GM21737 (cell line): ENCODE measurements around the gene CSF1R.
"Not testable (repeated sequence)": the region's sequence is repeated elsewhere in the genome, so short reads cannot be mapped to it uniquely, and the experiment has no call there.

Experiments
- ATAC-seq: cut with Tn5 transposase; IDR thresholded peaks from one replicate; pipeline ENCODE4 v1.9.1; 2021; ENCODE audit warnings: mild to moderate bottlenecking, moderate library complexity; ENCODE audit not compliant: unreplicated experiment

Gene CSF1R

GRCh38 chr5:150057511-150057910 lies 28.8 kb downstream of the CSF1R start:
- no peak for ATAC-seq

DNA sequence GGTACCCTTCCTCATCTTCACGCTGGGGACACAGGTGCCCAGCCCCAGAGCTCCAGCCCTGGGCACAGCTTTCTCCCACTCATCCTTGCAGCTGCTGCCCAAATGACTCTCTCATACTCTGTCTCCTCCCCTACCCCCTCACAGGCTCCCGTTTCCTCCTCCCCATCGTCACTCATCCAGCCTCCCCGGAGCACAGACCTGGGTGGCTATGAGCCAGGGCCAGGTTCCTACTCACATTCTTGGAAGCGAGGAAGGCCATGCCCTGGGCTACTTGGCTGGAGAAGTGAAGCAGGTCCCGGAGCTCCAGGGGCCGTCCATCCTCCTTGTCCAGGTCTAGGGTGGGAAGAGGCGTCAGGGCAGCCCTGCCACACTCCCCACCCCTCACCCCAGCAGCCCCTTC lies 29.3 kb downstream of the CSF1R start:
- no peak for ATAC-seq

- ATAC-seq, result no peak
Observed at GRCh38 chr5:150056075-150056443, 30.3 kb downstream of the CSF1R start.

GRCh38 chr5:150055326-150056074 lies 30.9 kb downstream of the CSF1R start:
- ATAC-seq, result no peak

DNA sequence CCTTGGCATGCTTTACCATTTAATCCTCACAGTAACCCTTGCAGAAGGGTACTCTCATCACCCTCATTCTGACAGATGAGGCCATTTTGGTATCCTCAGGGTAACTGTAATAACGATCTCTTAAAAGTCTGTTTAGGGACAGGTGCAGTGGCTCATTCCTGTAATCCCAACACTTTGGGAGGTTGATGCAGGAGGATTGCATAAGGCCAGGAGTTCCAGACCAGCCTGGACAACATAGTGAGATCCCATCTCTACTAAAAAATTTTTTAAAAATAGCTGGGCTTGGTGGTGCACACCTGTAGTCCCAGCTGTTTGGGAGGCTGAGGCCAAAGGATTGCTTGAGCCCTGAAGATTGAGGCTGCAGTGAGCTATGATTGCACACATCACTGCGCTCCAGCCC lies 31.8 kb downstream of the CSF1R start:
- ATAC-seq, result no peak

DNA sequence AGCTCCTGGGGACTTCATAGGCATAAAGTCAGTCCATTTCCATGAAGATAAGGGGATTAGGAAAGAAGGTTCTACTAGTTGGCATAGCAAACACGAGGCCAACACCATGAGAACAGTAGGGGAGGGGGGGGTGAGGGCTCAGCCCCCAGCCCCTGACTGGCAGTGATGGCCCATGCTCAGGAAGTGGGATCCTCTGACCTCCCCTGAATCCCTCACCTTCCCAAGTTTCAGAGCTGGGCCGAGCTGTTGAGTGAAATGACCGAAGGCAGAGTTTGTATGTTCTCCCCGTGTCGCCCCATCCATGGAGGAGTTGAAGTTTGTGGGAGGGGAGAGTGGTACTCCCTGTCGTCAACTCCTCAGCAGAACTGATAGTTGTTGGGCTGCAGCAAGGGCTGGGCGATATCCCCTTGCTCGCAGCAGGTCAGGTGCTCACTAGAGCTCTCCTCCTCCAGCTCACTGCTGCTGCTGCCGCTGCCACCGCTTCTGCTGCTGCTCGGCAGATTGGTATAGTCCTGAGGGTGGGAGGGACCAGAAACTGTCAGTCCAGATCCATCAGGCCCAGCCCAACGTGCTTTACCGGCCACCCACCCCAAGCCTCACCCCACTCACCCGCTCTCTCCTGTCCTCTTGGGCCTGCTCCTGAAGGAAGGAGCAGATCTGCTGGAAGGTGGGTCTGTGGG lies 32.5 kb downstream of the CSF1R start:
- no peak for ATAC-seq

DNA sequence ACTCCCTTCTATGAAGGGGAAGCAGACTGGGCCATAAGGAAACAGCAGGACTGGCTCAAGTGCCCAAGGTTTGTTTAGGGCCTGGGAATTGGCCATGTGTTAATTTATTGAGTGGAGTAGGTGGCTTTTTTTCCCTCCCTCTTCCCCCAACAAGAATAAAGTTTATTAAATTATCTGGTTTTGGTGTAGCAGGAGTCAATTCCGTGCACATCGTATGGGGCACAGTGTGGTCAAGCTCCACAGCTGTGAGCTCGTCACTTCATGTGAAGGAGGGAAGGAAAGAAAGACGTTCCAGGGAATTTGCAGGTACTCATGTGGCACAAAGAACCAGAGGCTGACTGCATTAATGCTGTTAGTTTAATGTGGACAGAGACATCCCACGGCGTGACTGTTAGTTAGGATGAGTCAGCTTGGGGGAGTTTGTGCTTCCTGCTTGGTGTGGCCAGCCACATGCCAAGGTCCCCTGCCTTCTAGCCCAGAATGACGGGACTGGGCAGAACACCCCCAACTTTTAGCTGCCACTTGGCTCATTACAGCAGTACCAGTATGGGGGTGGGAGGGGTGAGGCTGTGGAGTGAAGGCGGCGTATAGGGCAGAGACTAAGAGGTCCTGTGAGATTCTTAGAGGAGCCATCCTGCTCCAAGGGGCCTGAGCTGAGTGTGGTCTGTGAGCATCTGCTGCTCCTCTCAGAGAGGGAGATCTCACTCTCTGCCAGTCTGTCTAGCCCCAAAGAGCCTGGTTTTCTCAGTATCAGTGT lies 33.2 kb downstream of the CSF1R start:
- ATAC-seq, result no peak

- no peak for ATAC-seq
Observed at GRCh38 chr5:150052226-150052955, 34.0 kb downstream of the CSF1R start.

DNA sequence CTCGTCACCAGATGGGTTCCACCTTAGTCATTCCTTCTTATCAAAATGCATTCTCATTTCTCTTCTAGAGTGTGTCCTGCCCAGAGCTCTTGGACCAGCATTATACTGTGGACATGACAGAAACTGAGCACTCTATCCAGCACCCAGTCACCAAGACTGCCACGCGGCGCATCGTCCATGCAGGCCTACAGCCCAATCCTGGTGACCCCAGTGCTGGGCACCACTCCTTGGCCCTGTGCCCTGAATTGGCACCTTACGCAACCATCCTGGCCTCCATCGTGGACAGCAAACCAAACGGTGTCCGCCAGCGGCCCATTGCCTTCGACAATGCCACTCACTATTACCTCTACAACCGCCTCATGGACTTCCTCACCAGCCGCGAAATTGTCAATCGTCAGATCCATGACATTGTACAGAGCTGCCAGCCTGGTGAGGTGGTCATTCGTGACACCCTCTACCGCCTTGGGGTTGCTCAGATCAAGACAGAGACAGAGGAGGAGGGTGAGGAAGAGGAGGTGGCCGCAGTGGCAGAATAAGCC lies 34.6 kb downstream of the CSF1R start:
- ATAC-seq, result no peak

DNA sequence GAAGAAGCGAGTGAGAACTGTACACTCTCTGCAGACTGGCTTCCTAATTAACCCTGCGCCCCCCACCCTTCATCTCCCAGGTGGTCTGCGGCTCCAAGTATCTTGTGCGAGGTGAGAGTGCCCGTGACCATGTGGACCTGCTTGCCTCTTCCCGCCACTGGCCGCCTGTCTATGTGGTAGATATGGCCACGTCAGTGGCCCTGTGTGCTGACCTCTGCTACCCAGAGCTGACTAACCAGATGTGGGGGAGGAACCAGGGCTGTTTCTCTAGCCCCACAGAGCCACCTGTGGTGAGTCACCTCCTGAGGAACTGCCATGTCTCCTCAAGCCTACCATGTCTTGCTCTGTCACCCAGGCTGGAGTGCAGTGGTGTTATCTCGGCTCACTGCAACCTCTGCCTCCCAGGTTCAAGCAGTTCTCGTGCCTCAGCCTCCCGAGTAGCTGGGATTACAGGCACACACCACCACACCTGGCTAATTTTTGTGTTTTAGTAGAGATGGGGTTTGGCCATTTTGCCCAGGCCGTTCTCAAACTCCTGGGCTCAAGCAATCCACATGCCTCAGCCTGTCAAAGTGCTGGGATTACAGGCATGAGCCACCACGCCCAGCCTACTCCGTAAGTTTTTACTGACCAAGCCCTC lies 36.1 kb downstream of the CSF1R start:
- ATAC-seq, result not testable (repeated sequence)

DNA sequence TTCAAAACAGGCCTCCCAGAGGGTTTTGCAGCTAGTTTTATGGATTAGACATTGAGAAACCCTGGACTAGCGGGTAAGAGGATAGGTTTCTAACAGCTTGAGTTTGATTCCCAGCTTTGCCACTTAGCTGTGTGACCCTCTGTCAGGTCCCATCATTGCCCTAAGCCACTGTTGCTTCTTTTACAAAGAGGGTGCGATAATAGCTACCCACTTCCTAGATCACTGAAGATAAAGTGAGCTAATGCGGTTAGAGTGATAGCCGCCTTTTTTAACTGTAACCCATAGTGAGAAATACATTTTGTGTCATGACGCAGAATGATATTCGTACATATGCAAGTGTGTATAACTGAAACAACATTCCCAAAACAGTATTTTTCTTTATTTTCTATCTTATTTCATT lies 40.3 kb downstream of the CSF1R start:
- no peak for ATAC-seq

DNA sequence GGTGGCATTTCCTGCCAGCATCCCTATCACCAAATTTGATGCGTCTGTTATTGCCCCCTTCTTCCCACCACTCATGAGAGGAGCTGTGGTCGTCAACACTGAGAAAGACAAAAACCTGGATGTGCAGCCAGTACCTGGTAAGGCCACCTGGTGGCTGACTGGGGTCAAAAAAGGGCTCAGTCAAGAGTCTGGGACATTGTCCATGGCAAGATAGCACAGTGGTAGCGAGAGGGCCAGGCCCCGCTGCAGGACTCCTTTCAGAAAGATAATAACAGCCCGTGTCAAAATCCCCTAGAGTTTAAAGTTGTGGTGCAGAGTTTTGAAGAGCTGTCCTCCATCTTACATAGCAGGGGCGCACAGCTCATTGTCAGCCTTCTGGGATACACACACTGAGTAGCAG lies 40.8 kb downstream of the CSF1R start:
- no peak for ATAC-seq

DNA sequence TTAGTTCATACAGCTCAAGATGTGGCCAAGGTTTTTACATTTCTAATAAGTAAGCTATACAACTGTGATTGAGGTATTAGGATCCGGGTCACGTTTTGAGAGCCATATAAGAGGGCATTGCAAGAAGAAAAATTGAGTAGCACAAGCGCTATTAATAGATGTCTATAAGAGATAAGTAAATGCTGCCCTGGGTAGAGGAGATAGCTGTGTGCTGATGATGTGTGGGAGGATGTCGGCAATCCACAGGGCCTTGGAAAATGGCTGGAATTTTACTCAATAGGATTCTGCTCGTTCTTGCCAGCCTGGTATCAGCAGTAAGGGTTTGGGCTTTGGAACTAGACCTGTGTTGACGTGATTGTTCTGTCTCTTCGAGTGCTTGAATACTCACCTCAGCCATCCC lies 41.6 kb downstream of the CSF1R start:
- ATAC-seq, result no peak

GRCh38 chr5:150044329-150044681 lies 42.0 kb downstream of the CSF1R start:
- ATAC-seq, result no peak

- no peak for ATAC-seq
Observed at GRCh38 chr5:150043657-150044328, 42.6 kb downstream of the CSF1R start.

- no peak for ATAC-seq
Observed at GRCh38 chr5:150042459-150042858, 43.9 kb downstream of the CSF1R start.

DNA sequence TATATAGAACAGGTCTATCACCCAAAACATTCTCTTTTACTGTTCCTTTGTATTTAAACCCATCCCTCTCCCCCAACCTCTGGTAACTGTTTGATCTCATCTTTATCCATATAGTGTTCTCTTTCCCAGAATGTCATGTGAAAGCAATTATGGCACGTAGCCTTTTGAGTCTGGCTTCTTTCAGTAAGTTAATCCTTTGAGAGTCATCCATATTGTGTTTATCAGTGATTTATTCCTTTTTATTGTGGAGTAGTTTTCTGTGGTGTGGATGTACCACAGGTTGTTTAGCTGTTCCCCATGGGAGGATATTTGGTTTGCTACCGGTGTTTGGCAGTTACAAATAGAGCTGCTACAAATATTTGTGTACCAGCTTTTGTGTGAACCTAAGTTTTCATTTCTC lies 47.8 kb downstream of the CSF1R start:
- ATAC-seq, result no peak

DNA sequence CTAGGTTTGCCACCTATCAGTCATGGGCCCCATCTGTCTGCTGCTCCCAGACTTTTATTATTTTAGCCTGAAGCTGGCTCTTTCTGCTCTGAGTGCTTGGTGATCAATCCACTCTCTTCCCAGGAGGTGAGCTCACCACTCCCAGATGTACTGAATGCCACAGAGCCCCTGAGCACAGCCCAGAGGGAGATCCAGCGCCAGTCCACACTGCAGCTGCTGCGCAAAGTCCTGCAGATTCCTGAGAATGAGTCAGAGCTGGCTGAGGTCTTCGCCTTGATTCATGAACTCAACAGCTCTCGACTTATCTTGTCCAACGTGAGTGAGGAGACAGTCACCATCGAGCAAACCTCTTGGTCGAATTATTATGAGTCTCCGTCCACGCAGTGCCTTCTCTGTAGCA lies 49.8 kb downstream of the CSF1R start:
- no peak for ATAC-seq

DNA sequence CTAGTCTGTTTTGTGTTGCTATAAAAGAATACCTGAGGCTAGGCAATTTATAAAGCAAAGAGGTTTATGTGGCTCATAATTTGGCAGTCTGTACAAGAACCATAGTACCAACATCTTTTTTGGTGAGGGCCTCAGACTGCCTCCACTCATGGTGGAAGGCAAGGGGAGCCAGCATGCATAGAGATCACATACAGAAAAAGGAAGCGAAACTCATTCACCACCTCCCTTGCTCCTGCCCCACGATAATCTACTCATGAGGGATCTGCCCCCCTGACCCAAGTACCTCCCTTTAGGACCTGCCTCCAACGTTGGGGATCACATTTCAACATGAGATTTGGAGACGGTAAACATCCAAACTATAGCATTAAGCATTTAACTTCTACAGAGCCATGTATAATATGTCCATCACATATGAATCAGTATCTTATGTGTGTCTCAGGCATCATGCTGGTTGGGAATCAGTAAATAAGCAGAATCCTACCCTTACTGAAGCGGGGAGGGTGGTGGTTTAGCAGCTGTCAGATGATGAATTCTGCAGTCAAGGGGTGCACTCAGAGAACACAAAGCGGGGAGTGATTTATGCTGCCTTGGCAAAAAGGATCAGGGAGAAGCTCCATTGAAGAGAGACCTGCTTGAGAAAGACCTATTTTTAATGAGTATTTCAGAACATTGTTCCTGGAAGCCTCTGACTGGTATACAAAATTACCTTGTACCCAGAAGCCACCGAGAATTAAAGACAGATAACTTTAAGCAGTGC lies 51.0 kb downstream of the CSF1R start:
- ATAC-seq, result peak; percentile 80
